Hepatocyte (in vitro differentiated cells): ENCODE data around the gene CD200. TPM values are rescaled to one million over a fixed set of nuclear protein-coding genes. Genes with fewer than 3 reads are reported as not detected.

Experiments used
- DNase-seq: peaks from one replicate; pipeline ENCODE4 v3.0.0-alpha.2; 2016; ENCODE audit warnings: low spot score
- H2AFZ ChIP-seq: fragments of 200-600 bp; sonication (generic); 2 replicates; pipeline ENCODE4 v1.6.0; 2016; ENCODE audit warnings: antibody characterized with exemption, mild to moderate bottlenecking
- H3K27ac ChIP-seq: fragments of 200-600 bp; sonication (generic); 2 replicates; pipeline ENCODE4 v1.5.1; 2016; ENCODE audit warnings: mild to moderate bottlenecking
- H3K27me3 ChIP-seq: fragments of 200-600 bp; sonication (generic); 2 replicates; pipeline ENCODE4 v1.6.1; 2016
- H3K36me3 ChIP-seq: fragments of 200-600 bp; sonication (generic); replicated peaks from 2 replicates; pipeline ENCODE4 v1.5.1; 2016; ENCODE audit warnings: low read depth; ENCODE audit not compliant: insufficient read depth
- H3K4me1 ChIP-seq: fragments of 200-600 bp; sonication (generic); 2 replicates; pipeline ENCODE4 v1.5.1; 2016; ENCODE audit warnings: mild to moderate bottlenecking, moderate library complexity; ENCODE audit not compliant: insufficient read depth
- H3K4me2 ChIP-seq: fragments of 200-600 bp; sonication (generic); 2 replicates; pipeline ENCODE4 v1.6.0; 2016
- H3K4me3 ChIP-seq: fragments of 200-600 bp; sonication (generic); 2 replicates; pipeline ENCODE4 v1.5.1; 2016; ENCODE audit warnings: mild to moderate bottlenecking
- H3K79me2 ChIP-seq: fragments of 200-600 bp; sonication (generic); 2 replicates; pipeline ENCODE4 v1.6.0; 2017; ENCODE audit warnings: mild to moderate bottlenecking
- H3K9me2 ChIP-seq: fragments of 200-600 bp; sonication (generic); replicated peaks from 2 replicates; pipeline ENCODE4 v1.6.0; 2017; ENCODE audit warnings: mild to moderate bottlenecking; ENCODE audit not compliant: insufficient read depth
- H3K9me3 ChIP-seq: fragments of 200-600 bp; sonication (generic); 2 replicates; pipeline ENCODE4 v1.5.1; 2016; ENCODE audit warnings: low read depth, mild to moderate bottlenecking
- H4K20me1 ChIP-seq: fragments of 200-600 bp; sonication (generic); 2 replicates; pipeline ENCODE4 v1.6.0; 2016; ENCODE audit warnings: mild to moderate bottlenecking; ENCODE audit not compliant: insufficient read depth, poor library complexity, severe bottlenecking
- EZH2 ChIP-seq: fragments of 200-600 bp; sonication (generic); IDR thresholded peaks from 2 replicates; pipeline ENCODE4 v1.6.1; 2016; ENCODE audit warnings: antibody characterized with exemption, mild to moderate bottlenecking, borderline replicate concordance
- EZH2phosphoT487 ChIP-seq: fragments of 200-600 bp; sonication (generic); IDR thresholded peaks from one replicate; pipeline ENCODE4 v1.6.1; 2018; ENCODE audit warnings: antibody characterized with exemption, mild to moderate bottlenecking, low read depth, moderate library complexity; ENCODE audit not compliant: unreplicated experiment, severe bottlenecking
- whole genome bisulfite sequencing: methylation state at CpG from one replicate; pipeline ENCODE4 v1.1.6; 2016; ENCODE audit warnings: low lambda C conversion rate; ENCODE audit errors: missing lambda C conversion rate; 5-methylcytosine and 5-hydroxymethylcytosine counted together
- polyA plus RNA-seq: library from polyadenylated mRNA; unstranded; fragments of >200 nt; fragmentation: Nextera tagmentation; extraction: Ambion mirVana; gene quantifications from 2 replicates; pipeline ENCODE4 v1.2.1, GENCODE V29; 2016
- total RNA-seq: library from RNA; depleted of rRNA; stranded (reverse); fragments of >200 nt; gene quantifications from 2 replicates; pipeline ENCODE4 v1.2.3, GENCODE V29; 2014
- TF ChIP-seq, protein P1 (sequence below): fragments of 200-600 bp; sonication (generic); IDR thresholded peaks from 2 replicates; pipeline ENCODE4 v1.5.1; 2016; ENCODE audit warnings: antibody characterized with exemption, mild to moderate bottlenecking; ENCODE audit not compliant: poor library complexity

CD200 gene
- total and polyA plus RNA-seq, 2 experiments from 2014 or later = 12.6 to 16.8 TPM

- no peaks in the 10 kb centered on the region for H4K20me1 ChIP-seq
- WGBS = 72% methylated on average over 5 of the region's 5 CpGs
- no peaks in the 10 kb centered on the region for H3K9me2 ChIP-seq
- TF ChIP-seq, protein P1, sequence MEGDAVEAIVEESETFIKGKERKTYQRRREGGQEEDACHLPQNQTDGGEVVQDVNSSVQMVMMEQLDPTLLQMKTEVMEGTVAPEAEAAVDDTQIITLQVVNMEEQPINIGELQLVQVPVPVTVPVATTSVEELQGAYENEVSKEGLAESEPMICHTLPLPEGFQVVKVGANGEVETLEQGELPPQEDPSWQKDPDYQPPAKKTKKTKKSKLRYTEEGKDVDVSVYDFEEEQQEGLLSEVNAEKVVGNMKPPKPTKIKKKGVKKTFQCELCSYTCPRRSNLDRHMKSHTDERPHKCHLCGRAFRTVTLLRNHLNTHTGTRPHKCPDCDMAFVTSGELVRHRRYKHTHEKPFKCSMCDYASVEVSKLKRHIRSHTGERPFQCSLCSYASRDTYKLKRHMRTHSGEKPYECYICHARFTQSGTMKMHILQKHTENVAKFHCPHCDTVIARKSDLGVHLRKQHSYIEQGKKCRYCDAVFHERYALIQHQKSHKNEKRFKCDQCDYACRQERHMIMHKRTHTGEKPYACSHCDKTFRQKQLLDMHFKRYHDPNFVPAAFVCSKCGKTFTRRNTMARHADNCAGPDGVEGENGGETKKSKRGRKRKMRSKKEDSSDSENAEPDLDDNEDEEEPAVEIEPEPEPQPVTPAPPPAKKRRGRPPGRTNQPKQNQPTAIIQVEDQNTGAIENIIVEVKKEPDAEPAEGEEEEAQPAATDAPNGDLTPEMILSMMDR = no peak
- TF ChIP-seq EZH2phosphoT487 (no peak), EZH2 (no peak)
- H3K4me1 ChIP-seq = peaks cover 11% of the 10 kb centered on the region
- H3K9me3 ChIP-seq = no peaks in the 10 kb centered on the region
- H3K36me3 ChIP-seq = no peaks in the 10 kb centered on the region
- no peaks in the 10 kb centered on the region for H3K79me2 ChIP-seq
- H3K27ac ChIP-seq = no peak overlapping the region
- no peak for DNase-seq
- no peaks in the 10 kb centered on the region for H3K27me3 ChIP-seq
- no peak overlapping the region for H3K4me2 ChIP-seq
- no peak overlapping the region for H2AFZ ChIP-seq
- H3K4me3 ChIP-seq = no peak overlapping the region
Observed at GRCh38 chr3:112374333-112374734, 41.4 kb downstream of the CD200 start.

GRCh38 chr3:112375117-112375516 is 42.2 kb downstream of the CD200 start:
- H3K27ac ChIP-seq = no peak overlapping the region
- H3K36me3 ChIP-seq = no peaks in the 10 kb centered on the region
- no peaks in the 10 kb centered on the region for H3K9me2 ChIP-seq
- no peaks in the 10 kb centered on the region for H4K20me1 ChIP-seq
- H3K4me2 ChIP-seq = no peak overlapping the region
- H3K9me3 ChIP-seq = no peaks in the 10 kb centered on the region
- 94% methylated on average over 1 of the region's 1 CpG for WGBS
- H2AFZ ChIP-seq = no peak overlapping the region
- no peak for DNase-seq
- H3K4me3 ChIP-seq = no peak overlapping the region
- H3K79me2 ChIP-seq = no peaks in the 10 kb centered on the region
- peaks cover 11% of the 10 kb centered on the region for H3K4me1 ChIP-seq
- TF ChIP-seq, protein P1 = no peak
- TF ChIP-seq EZH2 = no peak
- no peak for TF ChIP-seq EZH2phosphoT487
- no peaks in the 10 kb centered on the region for H3K27me3 ChIP-seq

GRCh38 chr3:112376241-112376911 is 43.4 kb downstream of the CD200 start:
- WGBS = 74% methylated on average over 5 of the region's 5 CpGs
- TF ChIP-seq EZH2 (no peak), EZH2phosphoT487 (no peak)
- TF ChIP-seq, protein P1 = no peak
- Histone ChIP-seq H3K4me2 (no peak overlapping the region), H3K9me3 (no peaks in the 10 kb centered on the region), H3K79me2 (no peaks in the 10 kb centered on the region), H4K20me1 (no peaks in the 10 kb centered on the region), H3K36me3 (no peaks in the 10 kb centered on the region), H3K4me1 (peaks cover 11% of the 10 kb centered on the region), H3K27ac (peak overlapping the region; percentile 15), H3K4me3 (no peak overlapping the region), H3K27me3 (no peaks in the 10 kb centered on the region), H2AFZ (no peak overlapping the region), H3K9me2 (no peaks in the 10 kb centered on the region)
- DNase-seq = no peak
